Neuronal stem cell (in vitro differentiated cells): ENCODE data around the gene TNFRSF25.

ENCODE experiments used
- DNase-seq: peaks from one replicate; pipeline ENCODE4 v3.0.0-alpha.2; 2013; ENCODE audit warnings: low spot score
- H2AFZ ChIP-seq: one replicate; pipeline ENCODE4 v1.6.1; 2013; ENCODE audit warnings: mild to moderate bottlenecking, low read length, inconsistent platforms
- H2AK5ac ChIP-seq: 2 replicates; pipeline ENCODE4 v1.6.1; 2013; ENCODE audit warnings: low read depth, mild to moderate bottlenecking, inconsistent platforms, low read length, moderate library complexity, mixed read lengths
- H2BK120ac ChIP-seq: 2 replicates; pipeline ENCODE4 v1.6.1; 2013; ENCODE audit warnings: low read depth, mild to moderate bottlenecking, inconsistent platforms, low read length, moderate library complexity, mixed read lengths
- H2BK12ac ChIP-seq: one replicate; pipeline ENCODE4 v1.6.1; 2013; ENCODE audit warnings: low read length, inconsistent platforms
- H2BK15ac ChIP-seq: 2 replicates; pipeline ENCODE4 v1.6.1; 2013; ENCODE audit warnings: mild to moderate bottlenecking, low read length, inconsistent platforms, mixed read lengths
- H2BK5ac ChIP-seq: one replicate; pipeline ENCODE4 v1.6.1; 2013; ENCODE audit warnings: inconsistent platforms, mild to moderate bottlenecking, low read length, moderate library complexity
- H3K14ac ChIP-seq: one replicate; pipeline ENCODE4 v1.6.1; 2013; ENCODE audit warnings: low read length, inconsistent platforms
- H3K18ac ChIP-seq: 2 replicates; pipeline ENCODE4 v1.6.1; 2013; ENCODE audit warnings: low read length, inconsistent platforms
- H3K23ac ChIP-seq: 2 replicates; pipeline ENCODE4 v1.6.1; 2013; ENCODE audit warnings: low read depth, mild to moderate bottlenecking, mixed read lengths, low read length, inconsistent platforms; ENCODE audit not compliant: poor library complexity
- H3K27ac ChIP-seq: replicated peaks from 3 replicates; pipeline ENCODE4 v1.5.1; 2013; ENCODE audit warnings: low read length, inconsistent platforms
- H3K27me3 ChIP-seq, 3 experiments: 2 replicates each; pipeline ENCODE4 v1.6.1; 2013; ENCODE audit warnings: low read length in 3 of 3, mild to moderate bottlenecking in 2 of 3, inconsistent platforms in 1 of 3, low read depth in 1 of 3, mixed read lengths in 1 of 3, moderate library complexity in 1 of 3; ENCODE audit not compliant: control insufficient read depth in 3 of 3, insufficient read depth in 3 of 3
- H3K36me3 ChIP-seq, 2 donors: replicated peaks in 1 of 2; 2 replicates each; pipeline ENCODE4 v1.6.1; 2013; ENCODE audit warnings: low read length in 2 of 2; ENCODE audit not compliant: control insufficient read depth in 2 of 2, insufficient read depth in 2 of 2
- H3K4ac ChIP-seq: 2 replicates; pipeline ENCODE4 v1.6.1; 2013; ENCODE audit warnings: inconsistent platforms, mild to moderate bottlenecking, low read length, moderate library complexity
- H3K4me1 ChIP-seq, 2 donors: 1 replicate in 1 of 2; 2 replicates in 1 of 2; pipeline ENCODE4 v1.6.1; 2013; ENCODE audit warnings: low read length in 2 of 2, low read depth in 1 of 2; ENCODE audit not compliant: control insufficient read depth in 2 of 2, insufficient read depth in 1 of 2
- H3K4me2 ChIP-seq: one replicate; pipeline ENCODE4 v1.6.1; 2013; ENCODE audit warnings: mild to moderate bottlenecking, low read length, inconsistent platforms; ENCODE audit not compliant: insufficient read depth, poor library complexity, severe bottlenecking
- H3K4me3 ChIP-seq, 2 donors: 2 replicates each; pipeline ENCODE4 v1.5.1; 2013; ENCODE audit warnings: low read length in 2 of 2, mild to moderate bottlenecking in 2 of 2, inconsistent platforms in 1 of 2, moderate library complexity in 1 of 2
- H3K79me1 ChIP-seq: one replicate; pipeline ENCODE4 v1.6.1; 2013; ENCODE audit warnings: low read depth, mild to moderate bottlenecking, inconsistent platforms, low read length, moderate library complexity
- H3K9ac ChIP-seq: one replicate; pipeline ENCODE4 v1.6.1; 2013; ENCODE audit warnings: mild to moderate bottlenecking, low read depth, low read length, inconsistent platforms; ENCODE audit not compliant: poor library complexity
- H3K9me3 ChIP-seq, 2 donors: replicated peaks in 1 of 2; 2 replicates each; pipeline versions ENCODE3 to v1.6.1; 2013; ENCODE audit warnings: low read length in 2 of 2, mild to moderate bottlenecking in 2 of 2, inconsistent platforms in 1 of 2, low read depth in 1 of 2, mixed read lengths in 1 of 2, moderate library complexity in 1 of 2; ENCODE audit not compliant: control insufficient read depth in 2 of 2, insufficient read depth in 1 of 2
- H4K8ac ChIP-seq: one replicate; pipeline ENCODE4 v1.6.1; 2013; ENCODE audit warnings: low read depth, mild to moderate bottlenecking, inconsistent platforms, low read length, moderate library complexity
- H4K91ac ChIP-seq: one replicate; pipeline ENCODE4 v1.6.1; 2013; ENCODE audit warnings: low read length, low read depth, mild to moderate bottlenecking, inconsistent platforms; ENCODE audit not compliant: poor library complexity
- WGBS, 2 donors: extraction: QIAGEN DNeasy Blood & Tissue Kit; methylation state at CpG; one replicate each; pipeline ENCODE4 v1.1.7; 2013; ENCODE audit warnings: missing lambda C conversion rate in 2 of 2, mixed read lengths in 1 of 2; ENCODE audit not compliant: insufficient read length in 2 of 2, insufficient replicate concordance in 1 of 2; ENCODE audit errors: extremely low coverage in 2 of 2; 5-methylcytosine and 5-hydroxymethylcytosine counted together

The TNFRSF25 gene

GRCh38 chr1:6461051-6461530 is 4.9 kb downstream of the TNFRSF25 start:
- no peak overlapping the region for H2AK5ac ChIP-seq
- no peak overlapping the region for H3K9ac ChIP-seq

DNA sequence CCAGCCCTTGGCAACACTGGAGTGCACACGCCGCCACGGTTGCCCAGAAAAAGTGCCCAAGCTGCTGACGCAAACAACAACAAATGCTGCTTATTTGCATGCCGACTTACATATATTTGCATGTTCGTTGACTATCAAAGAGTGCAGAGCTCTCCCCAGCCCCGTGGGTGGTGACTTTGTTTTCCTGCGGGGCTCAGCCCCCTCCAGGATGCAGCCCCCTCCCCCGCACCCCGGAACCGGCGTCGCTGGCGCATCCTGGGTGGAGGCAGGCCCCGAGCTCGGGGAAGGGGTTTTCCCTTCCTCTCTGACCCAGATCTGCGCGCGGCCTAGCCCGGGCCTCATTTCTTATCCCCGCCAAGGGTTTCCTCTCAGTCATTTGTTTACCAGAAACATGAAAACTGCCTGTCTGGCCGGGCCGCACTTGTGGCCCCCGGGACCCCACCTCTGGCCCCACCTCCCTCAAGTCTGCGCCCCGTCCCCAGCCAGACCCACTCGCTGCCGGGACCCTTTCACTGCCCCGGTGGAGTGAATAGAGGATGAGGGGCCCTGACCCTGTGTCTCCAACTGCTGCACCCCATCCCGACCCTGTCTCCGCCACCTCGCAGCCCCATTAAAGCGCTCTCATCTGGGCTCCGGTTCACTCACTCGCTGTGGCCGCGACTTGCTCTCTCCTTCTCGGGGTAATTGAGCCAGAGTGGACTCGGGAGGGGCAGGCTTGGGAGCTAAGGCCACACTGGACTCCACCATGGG is 5.5 kb downstream of the TNFRSF25 start:
- Histone ChIP-seq H2AK5ac (peak overlapping the region; percentile 81), H3K9me3 (peaks cover 0 to 3% of the 10 kb centered on the region in 2 donors), H3K14ac (no peak overlapping the region), H3K4me1 (no peaks in the 10 kb centered on the region), H2AFZ (no peak overlapping the region), H4K8ac (no peak overlapping the region), H4K91ac (no peak overlapping the region), H2BK12ac (no peak overlapping the region), H3K18ac (peak overlapping the region; percentile 64), H3K9ac (no peak overlapping the region), H3K23ac (peak overlapping the region; percentile 91), H3K36me3 (peaks cover 10 to 28% of the 10 kb centered on the region in 2 donors), H3K79me1 (peaks cover 5% of the 10 kb centered on the region), H3K27ac (no peak overlapping the region), H2BK120ac (no peak overlapping the region), H3K27me3 (peaks cover 0 to 5% (median 0%) of the 10 kb centered on the region in 3 experiments), H2BK5ac (peak overlapping the region; percentile 75), H3K4me2 (no peak overlapping the region), H3K4ac (no peak overlapping the region), H3K4me3 (no peak overlapping the region), H2BK15ac (peak overlapping the region; percentile 64)
- no CpG with 5 or more reads among the region's 39 CpGs for WGBS, 2 donors
- DNase-seq = no peak

More at GRCh38 chr1:6461051-6461530, 4.9 kb downstream of the TNFRSF25 start:
- peak overlapping the region; percentile 38 for H3K18ac ChIP-seq
- H3K36me3 ChIP-seq = peaks cover 10 to 28% of the 10 kb centered on the region in 2 donors
- peak overlapping the region; percentile 91 for H3K23ac ChIP-seq
- H3K79me1 ChIP-seq = peaks cover 5% of the 10 kb centered on the region
- peak overlapping the region; percentile 75 for H2BK5ac ChIP-seq
- H2BK120ac ChIP-seq = no peak overlapping the region
- no peak for DNase-seq
- WGBS, 2 donors = no CpG with 5 or more reads among the region's 40 CpGs
- no peak overlapping the region for H4K91ac ChIP-seq
- H3K4me1 ChIP-seq = no peaks in the 10 kb centered on the region
- peaks cover 0 to 7% (median 0%) of the 10 kb centered on the region in 3 experiments for H3K27me3 ChIP-seq
- no peak overlapping the region for H2AFZ ChIP-seq
- H3K4me2 ChIP-seq = no peak overlapping the region
- H4K8ac ChIP-seq = no peak overlapping the region
- H2BK15ac ChIP-seq = no peak overlapping the region
- no peak overlapping the region for H3K27ac ChIP-seq
- no peak overlapping the region for H2BK12ac ChIP-seq
- no peak overlapping the region for H3K4ac ChIP-seq
- H3K4me3 ChIP-seq = no peak overlapping the region
- H3K9me3 ChIP-seq = peaks cover 0 to 3% of the 10 kb centered on the region in 2 donors
- no peak overlapping the region for H3K14ac ChIP-seq

- Histone ChIP-seq H3K4me1 (no peaks in the 10 kb centered on the region), H3K4me2 (no peak overlapping the region), H4K91ac (no peak overlapping the region), H3K9me3 (peaks cover 0 to 3% of the 10 kb centered on the region in 2 donors), H3K27me3 (peaks cover 0 to 10% (median 0%) of the 10 kb centered on the region in 3 experiments), H3K4ac (no peak overlapping the region), H3K14ac (no peak overlapping the region), H3K36me3 (peaks cover 10 to 28% of the 10 kb centered on the region in 2 donors), H3K4me3 (no peak overlapping the region), H2BK15ac (peak overlapping the region; percentile 64), H3K18ac (peak overlapping the region; percentile 83), H3K23ac (peak overlapping the region; percentile 89), H2BK5ac (peak overlapping the region; percentile 53), H2AK5ac (peak overlapping the region; percentile 81), H2BK12ac (no peak overlapping the region), H2AFZ (peak overlapping the region; percentile 6), H2BK120ac (no peak overlapping the region), H4K8ac (no peak overlapping the region), H3K27ac (no peak overlapping the region), H3K9ac (peak overlapping the region; percentile 21), H3K79me1 (peaks cover 5% of the 10 kb centered on the region)
- no CpG with 5 or more reads among the region's 18 CpGs for WGBS, 2 donors
- no peak for DNase-seq
Observed at GRCh38 chr1:6459850-6460265, 6.1 kb downstream of the TNFRSF25 start.

DNA sequence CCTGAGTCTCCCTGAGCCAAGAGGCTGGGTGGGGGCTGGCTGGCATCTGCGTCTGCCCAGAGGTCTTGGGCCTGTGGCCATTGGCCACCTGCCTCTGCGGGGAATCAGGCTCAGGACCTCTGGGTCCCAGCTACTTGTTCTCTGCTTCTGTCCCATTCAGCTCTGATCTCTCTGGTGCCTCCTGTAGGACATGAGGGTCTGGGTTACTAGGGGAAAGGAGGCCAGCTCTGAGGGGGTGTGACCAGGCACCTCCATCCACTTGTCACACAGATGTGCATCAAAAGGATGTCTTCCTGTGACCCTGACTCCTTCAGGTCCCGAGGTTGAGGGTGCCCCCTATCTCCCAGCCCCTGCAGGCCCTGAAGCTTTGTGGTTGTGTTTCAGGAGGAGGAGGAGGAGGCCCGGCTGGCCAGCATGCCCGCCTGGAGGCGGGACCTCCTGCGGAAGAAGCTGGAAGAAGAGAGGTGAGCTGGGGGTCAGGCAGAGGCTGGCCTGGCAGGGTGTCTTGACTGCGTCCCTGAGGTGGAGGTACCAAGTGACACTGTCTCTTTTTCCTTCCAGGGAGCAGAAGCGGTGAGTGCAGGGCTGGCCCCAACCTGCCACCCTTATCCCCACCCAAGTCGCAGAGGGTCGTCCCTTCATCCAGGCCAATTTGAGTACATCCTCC is 9.0 kb downstream of the TNFRSF25 start:
- Histone ChIP-seq H4K8ac (no peak overlapping the region), H3K27ac (no peak overlapping the region), H3K9me3 (peaks cover 0 to under 1% of the 10 kb centered on the region in 2 donors), H3K18ac (peak overlapping the region; percentile 57), H3K27me3 (peaks cover 0 to 21% (median 0%) of the 10 kb centered on the region in 3 experiments), H3K9ac (no peak overlapping the region), H3K4me1 (peaks cover 0 to 3% of the 10 kb centered on the region in 2 donors), H2BK120ac (no peak overlapping the region), H3K23ac (no peak overlapping the region), H2AK5ac (peak overlapping the region; percentile 5), H3K36me3 (peaks cover 0 to 9% of the 10 kb centered on the region in 2 donors), H2AFZ (no peak overlapping the region), H2BK15ac (peak overlapping the region; percentile 38), H2BK12ac (no peak overlapping the region), H3K4me3 (peak overlapping the region in 1 of 2 donors; percentile 47), H3K4me2 (no peak overlapping the region), H3K79me1 (peaks cover 7% of the 10 kb centered on the region), H3K14ac (peak overlapping the region; percentile 6), H3K4ac (no peak overlapping the region), H2BK5ac (no peak overlapping the region), H4K91ac (no peak overlapping the region)
- no peak for DNase-seq
- no CpG with 5 or more reads among the region's 11 CpGs for WGBS, 2 donors
